GM12891 (cell line): ENCODE measurements around the gene ABCF2.

Source experiments
- DNase-seq: peaks from one replicate; pipeline ENCODE4 v3.0.0; 2011; ENCODE audit warnings: low spot score; ENCODE audit not compliant: insufficient read length
- FAIRE-seq: peaks from 2 replicates; lab custom pipeline; 2011; peaks lifted over from hg19 to GRCh38; lab: Jason Lieb, UNC
- PAX5 ChIP-seq: IDR thresholded peaks from 2 replicates; pipeline ENCODE4 v1.6.1; 2011; ENCODE audit warnings: low read length, moderate library complexity, mild to moderate bottlenecking; ENCODE audit not compliant: insufficient read depth, severe bottlenecking
- POLR2A ChIP-seq: IDR thresholded peaks from 2 replicates; pipeline ENCODE4 v1.6.1; 2011; ENCODE audit warnings: low read depth, low read length, control low read depth
- POLR2AphosphoS5 ChIP-seq: IDR thresholded peaks from 2 replicates; pipeline ENCODE4 v1.6.1; 2011; ENCODE audit warnings: low read depth, low read length, control low read depth
- POU2F2 ChIP-seq: IDR thresholded peaks from 2 replicates; pipeline ENCODE4 v1.6.1; 2011; ENCODE audit warnings: low read depth, mild to moderate bottlenecking, control low read depth, low read length, moderate library complexity
- SPI1 ChIP-seq: IDR thresholded peaks from 2 replicates; pipeline ENCODE4 v1.6.1; 2011; ENCODE audit warnings: low read depth, low read length, control low read depth
- TAF1 ChIP-seq: IDR thresholded peaks from 2 replicates; pipeline ENCODE4 v1.6.1; 2011; ENCODE audit warnings: low read depth, low read length, control low read depth

The ABCF2 gene

GRCh38 chr7:151197932-151198331 is 29.1 kb downstream of the ABCF2 start:
- DNase-seq (no peak), FAIRE-seq (no peak)
- TF ChIP-seq POLR2AphosphoS5 (no peak), POU2F2 (no peak)

- TF ChIP-seq TAF1 (no peak), POU2F2 (no peak), POLR2AphosphoS5 (no peak), PAX5 (no peak), SPI1 (no peak), POLR2A (no peak)
- DNase-seq (no peak), FAIRE-seq (no peak)
These were observed 31.2 kb downstream of the ABCF2 start for GRCh38 chr7:151195616-151196450.

- TF ChIP-seq SPI1: no peak
- no peak for TF ChIP-seq POU2F2
- TF ChIP-seq POLR2A: no peak
- no peak for TF ChIP-seq PAX5
- no peak for TF ChIP-seq TAF1
- no peak for TF ChIP-seq POLR2AphosphoS5
- no peak for FAIRE-seq
- DNase-seq: no peak
These were observed 32.8 kb downstream of the ABCF2 start for GRCh38 chr7:151194188-151194587.

- TF ChIP-seq POLR2AphosphoS5 (no peak), POLR2A (no peak), TAF1 (no peak), PAX5 (no peak), POU2F2 (no peak), SPI1 (no peak)
- FAIRE-seq: no peak
These were observed 33.6 kb downstream of the ABCF2 start for GRCh38 chr7:151193203-151193978.

GRCh38 chr7:151192002-151192539 is 34.9 kb downstream of the ABCF2 start:
- FAIRE-seq (no peak), DNase-seq (no peak)
- TF ChIP-seq POU2F2: no peak
- TF ChIP-seq PAX5: no peak
- no peak for TF ChIP-seq SPI1
- TF ChIP-seq POLR2A: no peak
- no peak for TF ChIP-seq TAF1
- no peak for TF ChIP-seq POLR2AphosphoS5

More at GRCh38 chr7:151193203-151193978, 33.6 kb downstream of the ABCF2 start:
- DNase-seq: no peak

GRCh38 chr7:151191544-151191943 is 35.5 kb downstream of the ABCF2 start:
- DNase-seq (no peak), FAIRE-seq (no peak)
- TF ChIP-seq SPI1 (no peak), PAX5 (no peak), TAF1 (no peak), POLR2AphosphoS5 (no peak), POLR2A (no peak), POU2F2 (no peak)

- FAIRE-seq (no peak), DNase-seq (no peak)
- TF ChIP-seq PAX5 (no peak), POLR2A (no peak), POU2F2 (no peak), POLR2AphosphoS5 (no peak), SPI1 (no peak)
These were observed 38.0 kb downstream of the ABCF2 start for GRCh38 chr7:151189038-151189437.

GRCh38 chr7:151188252-151188542 is 38.8 kb downstream of the ABCF2 start:
- no peak for FAIRE-seq
- TF ChIP-seq POU2F2: no peak
- no peak for TF ChIP-seq POLR2AphosphoS5
- no peak for TF ChIP-seq TAF1
- TF ChIP-seq POLR2A: no peak
- TF ChIP-seq SPI1: no peak
- no peak for TF ChIP-seq PAX5
- DNase-seq: no peak
